Lower lobe of right lung (tissue), 2 donors: Measurements from ENCODE around the gene HOXD13. TPM values are rescaled to one million over a fixed set of nuclear protein-coding genes. Genes with fewer than 3 reads are reported as not detected.

ENCODE experiments used
- ATAC-seq, 2 donors: fragments of 200-7000 bp; cut with Tn5 transposase; one replicate each; pipeline ENCODE4 v1.9.1; 2020 to 2022; ENCODE audit warnings: mild to moderate bottlenecking in 2 of 2, moderate library complexity in 2 of 2
- DNase-seq: peaks from one replicate; pipeline ENCODE4 v3.0.0-alpha.2; 2020
- H3K27ac ChIP-seq: fragments of 200-600 bp; one replicate; pipeline ENCODE4 v1.8.0; 2022
- H3K27me3 ChIP-seq: fragments of 200-600 bp; one replicate; pipeline ENCODE4 v1.8.0; 2022; ENCODE audit warnings: low read depth
- H3K36me3 ChIP-seq: fragments of 200-600 bp; one replicate; pipeline ENCODE4 v1.8.0; 2022; ENCODE audit warnings: mild to moderate bottlenecking
- H3K4me1 ChIP-seq: fragments of 200-600 bp; one replicate; pipeline ENCODE4 v1.8.0; 2022
- H3K4me3 ChIP-seq: fragments of 200-600 bp; one replicate; pipeline ENCODE4 v1.8.0; 2022; ENCODE audit warnings: mild to moderate bottlenecking
- H3K9me3 ChIP-seq: fragments of 200-600 bp; one replicate; pipeline ENCODE4 v1.8.0; 2022
- CTCF ChIP-seq: fragments of 200-600 bp; IDR thresholded peaks from one replicate; pipeline ENCODE4 v1.8.0; 2022; ENCODE audit warnings: antibody characterized with exemption, mild to moderate bottlenecking
- intact Hi-C: fragments of 100-400 bp; cut with DNase I; formaldehyde crosslinking; loops from one replicate; pipeline ENCODE4 v1.11.0; 2022
- total RNA-seq: library from RNA; stranded (reverse); fragmentation: NEBNext Ultra II Directional; extraction: Animal tissue kit (Norgen Biotek cat#: 25700); gene quantifications from one replicate; pipeline ENCODE4 v1.2.1, GENCODE V29; 2021
- donor health status: DM: no; HTN: yes; CAD: no; lungs with severe emphysema.

Gene HOXD13
- total RNA-seq, 1 donor from 2014 or later, result not detected

GRCh38 chr2:176101216-176101830 lies 8.8 kb downstream of the HOXD13 start:
- Histone ChIP-seq H3K4me1 (peaks cover 30% of the 10 kb centered on the region), H3K27ac (no peak overlapping the region), H3K4me3 (no peak overlapping the region), H3K36me3 (no peaks in the 10 kb centered on the region), H3K27me3 (peaks cover 100% of the 10 kb centered on the region), H3K9me3 (no peaks in the 10 kb centered on the region)
- ATAC-seq (no peak), DNase-seq (no peak)
- intact Hi-C loops, result no loop called here
- TF ChIP-seq CTCF, result no peak

- H3K4me1 ChIP-seq, result peaks cover 30% of the 10 kb centered on the region
- peaks cover 100% of the 10 kb centered on the region for H3K27me3 ChIP-seq
- no peak for DNase-seq
- TF ChIP-seq CTCF, result no peak
- intact Hi-C loops, result no loop called here
- no peak for ATAC-seq
- no peak overlapping the region for H3K4me3 ChIP-seq
- H3K27ac ChIP-seq, result no peak overlapping the region
- no peaks in the 10 kb centered on the region for H3K36me3 ChIP-seq
- no peaks in the 10 kb centered on the region for H3K9me3 ChIP-seq
Measured at GRCh38 chr2:176101842-176102241, 9.3 kb downstream of the HOXD13 start.

- no peak for DNase-seq
- TF ChIP-seq CTCF, result no peak
- Histone ChIP-seq H3K27me3 (peaks cover 99% of the 10 kb centered on the region), H3K4me1 (peaks cover 29% of the 10 kb centered on the region), H3K36me3 (no peaks in the 10 kb centered on the region), H3K4me3 (no peak overlapping the region), H3K9me3 (no peaks in the 10 kb centered on the region), H3K27ac (no peak overlapping the region)
- intact Hi-C loops, result no loop called here
- no peak for ATAC-seq
Measured at GRCh38 chr2:176102309-176102866, 9.9 kb downstream of the HOXD13 start.

GRCh38 chr2:176103194-176103593 lies 10.7 kb downstream of the HOXD13 start:
- no peak for ATAC-seq
- intact Hi-C loops, result no loop called here
- no peak overlapping the region for H3K4me3 ChIP-seq

GRCh38 chr2:176103742-176104315 lies 11.3 kb downstream of the HOXD13 start:
- H3K4me3 ChIP-seq, result no peak overlapping the region
- intact Hi-C loops, result no loop called here

More at GRCh38 chr2:176103194-176103593, 10.7 kb downstream of the HOXD13 start:
- peaks cover 23% of the 10 kb centered on the region for H3K4me1 ChIP-seq
- no peaks in the 10 kb centered on the region for H3K36me3 ChIP-seq
- no peak for DNase-seq
- peaks cover 98% of the 10 kb centered on the region for H3K27me3 ChIP-seq
- H3K9me3 ChIP-seq, result no peaks in the 10 kb centered on the region
- H3K27ac ChIP-seq, result no peak overlapping the region
- no peak for TF ChIP-seq CTCF

More at GRCh38 chr2:176103742-176104315, 11.3 kb downstream of the HOXD13 start:
- DNase-seq (no peak), ATAC-seq (no peak)
- H3K27ac ChIP-seq, result no peak overlapping the region
- H3K9me3 ChIP-seq, result no peaks in the 10 kb centered on the region
- peaks cover 25% of the 10 kb centered on the region for H3K4me1 ChIP-seq
- H3K27me3 ChIP-seq, result peaks cover 98% of the 10 kb centered on the region
- TF ChIP-seq CTCF, result no peak
- no peaks in the 10 kb centered on the region for H3K36me3 ChIP-seq
